Measurements from ENCODE around the gene MGAT3. TPM values are rescaled to one million over a fixed set of nuclear protein-coding genes. Genes with fewer than 3 reads are reported as not detected.

Gene MGAT3
- total RNA-seq, 1 donor from 2014 or later, result 0.53 TPM

- no peaks in the 10 kb centered on the region for H3K27me3 ChIP-seq (ENCODE audit: control insufficient read depth, insufficient read depth, low read length)
- peaks cover 39% of the 10 kb centered on the region for H3K36me3 ChIP-seq (ENCODE audit: control insufficient read depth, insufficient read depth, low read length)
- no peak for FAIRE-seq
- no peak for TF ChIP-seq CTCF (IDR thresholded peaks at IDR 0.05; ENCODE audit: insufficient read depth, low read length, severe bottlenecking)
- no peak overlapping the region for H3K4me3 ChIP-seq (ENCODE audit: low read depth, low read length)
- no peak for DNase-seq (ENCODE audit: low read depth)
Measured at GRCh38 chr22:39512026-39512425, 55.2 kb downstream of the MGAT3 start.

- Histone ChIP-seq H3K4me3 (ENCODE audit: low read depth, low read length) (no peak overlapping the region), H3K27me3 (ENCODE audit: control insufficient read depth, insufficient read depth, low read length) (no peaks in the 10 kb centered on the region), H3K36me3 (ENCODE audit: control insufficient read depth, insufficient read depth, low read length) (peaks cover 40% of the 10 kb centered on the region)
- DNase-seq (ENCODE audit: low read depth) (no peak), FAIRE-seq (no peak)
- TF ChIP-seq CTCF (IDR thresholded peaks at IDR 0.05; ENCODE audit: insufficient read depth, low read length, severe bottlenecking), result no peak
Measured at GRCh38 chr22:39513791-39514190, 57.0 kb downstream of the MGAT3 start.

GRCh38 chr22:39514373-39514973 is 57.7 kb downstream of the MGAT3 start:
- Histone ChIP-seq H3K4me3 (ENCODE audit: low read depth, low read length) (no peak overlapping the region), H3K36me3 (ENCODE audit: control insufficient read depth, insufficient read depth, low read length) (peaks cover 37% of the 10 kb centered on the region), H3K27me3 (ENCODE audit: control insufficient read depth, insufficient read depth, low read length) (no peaks in the 10 kb centered on the region)
- TF ChIP-seq CTCF (IDR thresholded peaks at IDR 0.05; ENCODE audit: insufficient read depth, low read length, severe bottlenecking), result peak; percentile 73
- no peak for FAIRE-seq
- DNase-seq (ENCODE audit: low read depth), result no peak

- FAIRE-seq (no peak), DNase-seq (ENCODE audit: low read depth) (no peak)
- Histone ChIP-seq H3K36me3 (ENCODE audit: control insufficient read depth, insufficient read depth, low read length) (peaks cover 34% of the 10 kb centered on the region), H3K27me3 (ENCODE audit: control insufficient read depth, insufficient read depth, low read length) (no peaks in the 10 kb centered on the region), H3K4me3 (ENCODE audit: low read depth, low read length) (no peak overlapping the region)
- TF ChIP-seq CTCF (IDR thresholded peaks at IDR 0.05; ENCODE audit: insufficient read depth, low read length, severe bottlenecking), result no peak
Measured at GRCh38 chr22:39515266-39516050, 58.6 kb downstream of the MGAT3 start.

- H3K4me3 ChIP-seq (ENCODE audit: low read depth, low read length), result no peak overlapping the region
- DNase-seq (ENCODE audit: low read depth), result no peak
- H3K36me3 ChIP-seq (ENCODE audit: control insufficient read depth, insufficient read depth, low read length), result peaks cover 36% of the 10 kb centered on the region
- no peak for TF ChIP-seq CTCF (IDR thresholded peaks at IDR 0.05; ENCODE audit: insufficient read depth, low read length, severe bottlenecking)
- no peaks in the 10 kb centered on the region for H3K27me3 ChIP-seq (ENCODE audit: control insufficient read depth, insufficient read depth, low read length)
- FAIRE-seq, result no peak
Measured at GRCh38 chr22:39517470-39517869, 60.7 kb downstream of the MGAT3 start.

Data from bronchial epithelial cell (primary cell).